A549 (cell line): ENCODE measurements around the gene RAPGEF3.

Experiments used
- POLR2A ChIP-seq: IDR thresholded peaks from 2 replicates; pipeline ENCODE4 v1.6.1; 2012; ENCODE audit warnings: mild to moderate bottlenecking, low read length
- RAD21 ChIP-seq, 2 experiments: fragments of >200 bp in 1 of 2; sonication (Bioruptor Twin) in 1 of 2; formaldehyde crosslinking in 1 of 2; IDR thresholded peaks in 1 of 2; conservative IDR thresholded peaks in 1 of 2; 2 replicates in 1 of 2; 3 replicates in 1 of 2; pipeline ENCODE4 v1.6.1; 2012 to 2018; ENCODE audit warnings: inconsistent platforms in 1 of 2
- SREBF2 ChIP-seq: fragments of 450-650 bp; IDR thresholded peaks from 2 replicates; pipeline ENCODE4 v1.6.1; 2014; ENCODE audit warnings: mild to moderate bottlenecking, moderate library complexity

DNA sequence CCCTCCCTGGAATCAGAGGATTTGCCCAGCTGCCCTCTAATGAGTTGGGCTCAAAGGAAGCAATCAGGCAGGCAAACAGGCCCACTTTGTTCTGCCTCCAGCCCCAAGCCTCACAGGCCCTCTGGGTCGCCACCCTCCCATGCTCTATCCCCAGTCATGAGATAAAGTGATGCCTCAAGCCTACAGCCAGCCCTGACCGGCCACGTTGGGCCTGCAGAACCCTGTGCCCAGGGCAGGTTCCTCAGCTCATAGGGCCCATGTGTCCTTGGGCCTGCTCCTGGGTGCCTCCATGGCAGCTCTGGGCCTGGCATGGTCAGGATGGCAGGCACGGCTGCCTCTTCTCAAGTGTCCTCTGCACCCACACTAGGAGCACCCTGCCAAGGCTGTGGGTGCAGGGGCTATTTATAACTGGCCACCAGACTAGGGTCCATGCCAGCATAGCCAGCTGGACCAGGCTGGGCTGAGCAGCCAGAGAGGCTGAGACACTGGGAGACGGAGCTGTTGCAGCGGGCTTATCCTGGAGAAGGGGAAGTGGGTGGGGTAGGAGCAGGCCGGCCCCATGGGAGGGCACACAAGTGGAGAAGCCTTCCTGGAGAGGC, 40.8 kb upstream of the RAPGEF3 start:
- no peak for TF ChIP-seq SREBF2
- TF ChIP-seq RAD21 (conservative IDR thresholded peaks at IDR 0.05 in 1 of 2, IDR thresholded peaks at IDR 0.05 in 1 of 2): no peak
- no peak for TF ChIP-seq POLR2A
